HUDEP-2 (cell line): ENCODE results near the gene CABLES1.
"Not testable (repeated sequence)": the region's sequence is repeated elsewhere in the genome, so short reads cannot be mapped to it uniquely, and the experiment has no call there.

Experiments
- DNase-seq, 76 experiments: peaks; one replicate each; lab custom pipeline; 2025; ENCODE audit not compliant: unreplicated experiment in 76 of 76; lab: John Stamatoyannopoulos, UW

The CABLES1 gene

DNA sequence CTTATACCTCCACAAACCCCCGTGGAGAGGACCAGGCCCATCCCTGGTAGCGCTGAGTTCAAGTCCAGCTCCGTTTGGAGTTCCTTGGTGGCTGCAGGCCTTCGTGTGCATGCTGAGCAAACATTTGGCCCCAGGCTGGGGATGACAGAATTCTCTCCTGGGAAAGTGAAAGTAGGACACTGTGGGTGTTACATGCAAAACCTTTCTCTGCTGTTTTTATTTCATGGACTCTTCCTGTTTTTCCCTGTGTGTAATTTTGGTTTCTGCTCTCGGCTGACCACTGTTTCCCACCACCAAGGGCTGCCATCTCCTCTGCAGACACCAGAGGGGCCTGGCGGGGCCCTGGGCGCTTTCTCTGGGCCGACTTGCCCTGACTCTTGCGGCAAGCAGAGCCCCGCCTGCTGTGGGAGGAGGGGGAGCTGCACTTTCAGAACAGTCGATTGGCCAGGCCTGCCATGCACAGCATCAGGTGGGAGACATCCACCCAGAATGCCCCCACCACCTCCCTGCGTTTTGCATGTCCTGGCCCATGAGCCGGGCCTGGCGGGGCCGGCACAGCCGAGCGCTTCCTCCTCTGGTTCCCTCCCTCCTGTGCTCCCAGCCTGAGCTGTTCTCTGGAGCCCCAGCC is 102.4 kb downstream of the CABLES1 start:
- DNase-seq = no peak

DNA sequence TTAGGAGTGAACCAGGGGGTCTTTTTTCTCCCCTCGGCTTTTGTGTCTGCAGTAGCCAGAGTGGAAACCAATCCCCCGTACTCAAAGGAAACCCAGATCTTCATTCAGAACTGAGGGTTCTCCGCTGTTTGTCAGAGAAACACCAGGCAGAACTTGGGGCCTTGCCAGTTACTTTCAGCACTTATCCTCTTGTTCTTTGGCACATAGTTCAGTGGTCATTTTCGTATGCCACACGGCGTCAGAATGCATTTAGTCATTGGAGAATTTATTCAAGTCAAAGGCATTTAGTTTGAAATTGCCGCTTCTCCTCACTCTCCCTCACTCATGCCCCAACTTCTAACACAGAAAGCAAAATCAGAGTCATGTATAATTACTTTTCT is 102.9 kb downstream of the CABLES1 start:
- no peak for DNase-seq

DNA sequence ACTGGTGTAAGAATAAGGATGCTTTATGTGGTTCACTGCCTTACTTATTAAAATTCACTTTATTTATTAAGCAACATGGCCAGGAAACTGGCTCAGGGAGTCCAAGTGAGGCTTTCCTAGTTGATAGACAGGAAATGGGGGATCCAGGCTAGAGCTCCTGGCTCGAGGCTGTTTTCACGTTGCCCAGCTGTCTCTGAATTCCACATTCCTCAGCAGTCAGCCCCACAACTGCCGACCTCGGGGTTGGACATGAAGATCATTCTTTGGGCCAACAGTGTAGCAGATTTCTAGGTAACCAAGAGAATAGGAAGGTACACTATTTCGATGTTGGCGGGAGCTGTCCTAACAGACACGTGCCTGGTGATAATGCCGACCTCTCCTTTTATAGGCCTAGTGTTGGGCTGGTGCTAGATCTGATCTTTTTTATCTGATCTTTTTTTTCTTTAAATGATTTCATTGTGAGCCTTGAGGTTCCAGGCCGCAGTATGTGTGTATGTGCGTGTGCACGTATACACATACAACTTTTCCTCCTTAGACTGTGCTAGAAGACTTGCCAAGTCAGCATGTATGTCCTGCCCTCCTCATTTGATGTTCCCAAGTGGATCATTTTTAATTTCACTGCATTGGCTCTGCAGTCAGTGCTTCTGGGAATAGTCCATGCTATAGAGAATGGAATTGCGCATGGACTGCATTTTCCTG is 103.5 kb downstream of the CABLES1 start:
- DNase-seq = no peak

DNA sequence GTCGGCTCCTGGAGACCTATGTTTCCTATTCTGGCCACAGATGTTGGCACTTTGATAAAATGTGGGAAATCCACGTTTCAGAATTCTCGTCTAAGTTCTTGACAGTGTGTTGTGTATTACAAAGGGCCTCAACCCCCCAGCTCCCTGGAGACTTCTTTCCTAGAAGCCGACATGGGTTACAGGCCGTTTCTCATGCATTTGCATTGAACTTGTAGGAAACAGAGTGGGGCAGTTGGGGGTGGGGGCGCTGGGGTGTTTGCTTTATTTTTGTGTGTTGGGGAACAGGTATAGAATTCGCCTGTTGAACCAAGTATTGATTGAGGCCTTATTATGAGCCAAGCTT is 104.0 kb downstream of the CABLES1 start:
- DNase-seq = no peak

DNA sequence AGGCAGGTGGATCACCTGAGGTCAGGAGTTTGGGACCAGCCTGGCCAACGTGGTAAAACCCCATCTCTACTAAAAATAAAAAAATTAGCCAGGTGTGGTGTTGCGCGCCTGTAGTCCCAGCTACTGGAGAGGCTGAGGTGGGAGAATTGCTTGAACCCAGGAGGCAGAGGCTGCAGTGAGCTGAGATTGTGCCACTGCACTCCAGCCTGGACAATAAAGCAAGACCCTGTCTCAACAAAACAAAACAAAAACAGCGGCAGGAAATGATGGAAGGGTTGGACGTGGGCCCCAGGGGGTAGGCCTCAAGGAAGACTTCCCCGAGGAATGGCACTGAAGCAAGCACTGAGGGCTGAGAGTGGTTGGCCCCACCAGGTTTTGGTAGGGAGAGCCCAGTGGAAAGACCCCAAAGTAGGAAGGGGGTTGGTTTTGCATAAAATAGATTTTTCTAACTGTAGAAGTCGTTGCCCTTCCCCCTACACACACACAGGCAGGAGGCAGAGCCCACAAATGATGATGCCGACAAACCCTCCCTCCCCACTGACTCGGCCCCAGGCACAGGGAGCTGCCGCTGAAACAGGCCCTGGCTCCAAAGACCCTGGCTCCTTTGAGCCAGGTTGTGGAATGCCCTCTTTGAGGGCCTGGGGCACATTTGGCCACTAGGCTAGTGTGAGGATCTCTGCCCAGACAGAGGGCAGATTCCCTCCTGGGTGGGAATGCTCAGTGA is 104.8 kb downstream of the CABLES1 start:
- DNase-seq = no peak

DNA sequence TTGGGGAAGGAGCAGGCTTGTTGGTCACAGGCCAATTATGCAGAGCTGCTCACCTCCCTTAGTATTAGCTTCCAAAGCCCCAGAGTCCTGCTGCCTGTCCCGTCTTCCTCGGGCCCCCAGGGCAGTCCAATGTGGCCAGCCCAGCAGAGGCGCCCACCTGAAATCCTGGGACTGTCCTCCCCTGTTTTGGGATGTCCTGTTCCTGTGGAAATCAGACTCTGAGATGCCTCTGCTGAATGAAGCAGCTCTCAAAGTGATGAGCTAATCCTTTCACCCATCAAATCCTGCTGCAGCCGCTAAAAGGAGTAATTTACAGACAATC is 105.3 kb downstream of the CABLES1 start:
- DNase-seq = no peak

DNA sequence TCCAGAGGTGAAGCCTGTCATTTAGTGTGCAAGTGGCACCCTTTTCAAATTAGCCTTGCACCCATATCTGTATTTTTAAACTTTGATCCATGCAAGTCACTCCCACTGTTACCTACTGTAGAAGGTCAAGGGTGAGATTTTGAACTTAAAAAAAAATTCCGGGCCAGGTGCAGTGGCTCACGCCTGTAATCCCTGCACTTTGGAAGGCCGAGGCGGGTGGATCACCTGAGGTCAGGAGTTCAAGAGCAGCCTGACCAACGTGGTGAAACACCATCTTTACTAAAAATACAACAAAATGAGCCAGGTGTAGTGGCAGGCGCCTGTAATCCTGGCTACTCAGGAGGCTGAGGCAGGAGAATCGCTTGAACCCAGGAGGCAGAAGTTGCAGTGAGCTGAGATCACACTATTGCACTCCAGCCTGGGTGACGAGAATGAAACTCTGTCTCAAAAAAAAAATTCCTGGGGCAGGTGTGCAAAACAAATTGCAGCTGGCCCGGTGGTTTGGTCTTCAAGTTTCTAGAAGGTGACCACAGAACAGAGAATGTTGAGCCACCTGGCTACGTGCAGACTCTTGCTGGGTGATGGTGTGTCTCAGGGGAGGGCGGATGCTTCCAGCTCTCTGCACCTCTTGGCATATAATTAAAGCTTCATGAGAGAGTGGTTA is 106.7 kb downstream of the CABLES1 start:
- not testable (repeated sequence) for DNase-seq

DNA sequence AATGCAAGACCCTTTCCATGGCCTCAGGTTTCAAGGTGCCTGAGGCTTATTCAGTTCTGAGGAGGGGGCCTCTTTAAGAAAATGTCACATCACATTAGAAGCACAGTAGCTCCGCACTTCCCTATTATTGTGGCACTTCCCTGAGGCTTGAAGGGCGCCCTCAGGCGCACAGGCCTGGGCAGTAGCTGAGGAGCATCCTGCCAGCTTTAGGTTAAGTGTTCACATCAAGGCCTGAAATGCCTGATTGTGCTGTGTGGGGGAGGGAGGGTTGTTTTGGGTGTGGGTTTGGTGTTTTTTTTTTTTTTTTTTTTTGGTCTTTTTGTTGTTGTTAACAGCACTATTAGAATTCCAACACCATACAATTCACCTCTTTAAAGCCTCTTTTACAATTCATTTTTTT is 107.9 kb downstream of the CABLES1 start:
- no peak for DNase-seq

DNA sequence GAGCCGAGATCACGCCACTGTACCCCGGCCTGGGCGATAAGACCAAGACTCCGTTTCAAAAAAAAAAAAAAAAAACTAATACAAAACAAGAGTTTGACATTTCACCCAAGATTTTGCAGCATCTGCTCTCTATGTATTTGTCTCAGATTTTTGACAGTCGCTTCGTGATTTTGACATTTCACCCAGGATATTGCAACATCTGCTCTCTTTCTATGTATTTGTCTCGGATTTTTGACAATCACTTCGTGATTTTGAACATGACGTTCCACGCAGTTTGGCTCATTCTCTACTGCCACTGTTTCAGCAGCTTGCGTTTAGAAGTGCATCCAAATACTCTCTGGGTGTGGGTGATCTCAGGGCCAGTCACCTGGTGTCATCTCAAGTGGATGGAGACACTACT is 108.5 kb downstream of the CABLES1 start:
- DNase-seq = no peak

DNA sequence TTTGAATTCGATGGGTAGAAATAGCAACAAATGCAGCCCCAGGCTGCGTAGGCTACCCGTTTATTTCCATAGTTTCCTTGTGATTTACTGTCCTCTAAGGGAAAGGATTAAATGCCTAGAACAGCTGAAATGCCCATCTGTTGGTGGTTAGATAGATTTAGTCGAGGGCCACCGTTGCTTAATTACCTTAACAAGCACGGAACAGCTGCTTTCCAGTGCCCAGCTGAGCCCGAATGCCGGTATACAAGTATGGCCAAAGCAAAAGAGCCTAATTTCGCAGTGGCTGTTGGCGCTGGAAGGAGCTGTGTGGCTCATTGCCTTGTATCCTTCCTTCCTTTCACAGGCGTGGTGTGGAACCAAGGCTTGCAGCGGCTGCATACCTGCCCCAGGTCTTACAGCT is 109.1 kb downstream of the CABLES1 start:
- DNase-seq = no peak

DNA sequence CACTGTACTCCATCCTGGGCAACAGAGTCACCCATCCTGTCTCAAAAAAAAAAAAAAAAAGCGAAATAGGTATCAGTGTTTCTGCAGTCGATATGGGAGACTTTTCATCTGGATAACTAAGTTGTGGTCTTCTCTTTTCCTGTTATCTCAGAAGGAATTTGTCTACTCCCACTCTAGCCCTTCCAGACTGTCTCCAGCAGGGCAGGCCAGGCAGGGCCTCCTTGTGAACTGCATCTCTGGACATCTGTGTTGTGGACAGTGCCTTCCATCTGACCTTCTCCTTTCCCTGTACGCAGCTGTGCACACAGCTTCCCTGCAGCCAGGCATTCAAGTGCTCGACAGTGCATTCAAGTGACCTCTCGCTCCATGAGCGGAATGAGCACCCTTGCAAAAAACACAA is 110.2 kb downstream of the CABLES1 start:
- DNase-seq = no peak

DNA sequence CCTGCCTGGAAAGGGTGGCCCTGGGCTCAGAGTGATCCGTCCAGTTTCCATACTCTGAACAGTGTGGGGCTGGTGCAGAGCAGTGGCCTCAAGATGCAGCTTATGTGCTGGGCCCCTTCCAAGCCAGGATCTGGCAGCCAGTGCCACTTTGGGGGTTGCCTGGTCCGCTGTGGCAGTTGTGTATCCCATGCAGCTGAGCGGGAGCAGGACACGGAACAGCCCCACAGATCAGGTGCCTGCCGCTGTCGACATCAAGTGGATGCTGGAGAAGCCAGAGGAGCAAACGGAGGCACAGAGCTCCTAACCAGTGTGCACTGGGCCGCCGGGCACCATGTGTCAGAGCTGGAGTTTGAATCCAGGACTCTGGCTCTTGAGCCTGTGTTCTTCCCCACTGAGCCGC is 112.0 kb downstream of the CABLES1 start:
- no peak for DNase-seq

DNA sequence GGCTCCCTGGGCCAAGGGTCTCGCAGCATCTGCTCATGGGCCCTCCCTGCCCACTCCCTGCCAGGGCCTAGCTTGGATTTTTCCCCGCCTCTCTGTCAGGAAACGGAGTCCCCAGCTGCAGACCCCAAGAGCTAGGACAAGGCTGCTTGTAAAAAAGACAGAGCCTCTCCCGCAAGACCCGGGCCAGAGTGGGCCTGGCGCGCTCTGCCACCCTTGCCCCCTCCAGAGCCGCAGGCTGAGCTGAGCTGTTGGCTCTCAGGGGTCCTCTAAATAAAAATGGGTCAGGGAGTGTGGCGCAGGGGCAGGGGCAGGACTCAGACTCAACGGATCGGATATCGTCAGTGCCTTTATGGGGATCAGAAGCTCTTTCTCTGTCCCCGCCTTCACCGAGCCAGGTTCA is 112.6 kb downstream of the CABLES1 start:
- DNase-seq = no peak

DNA sequence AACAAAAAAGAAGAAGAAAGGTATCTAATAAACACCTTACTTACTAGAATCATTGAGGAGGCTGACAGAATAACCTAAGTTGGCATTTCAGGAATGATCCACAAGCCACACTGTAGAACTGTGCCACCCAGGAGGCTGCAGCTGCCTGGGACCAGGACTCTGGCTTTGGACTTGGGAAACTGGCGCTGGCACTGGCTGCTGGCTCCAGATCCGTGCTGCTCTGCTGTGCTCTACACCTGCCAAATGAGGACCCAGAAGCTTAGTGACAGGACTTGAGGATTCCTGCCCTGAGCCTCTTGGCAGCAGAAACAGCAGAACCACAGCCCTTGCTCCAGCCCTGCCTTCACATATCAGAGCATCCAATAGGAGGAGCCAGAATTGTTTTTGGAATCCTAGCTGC is 113.5 kb downstream of the CABLES1 start:
- DNase-seq = no peak

DNA sequence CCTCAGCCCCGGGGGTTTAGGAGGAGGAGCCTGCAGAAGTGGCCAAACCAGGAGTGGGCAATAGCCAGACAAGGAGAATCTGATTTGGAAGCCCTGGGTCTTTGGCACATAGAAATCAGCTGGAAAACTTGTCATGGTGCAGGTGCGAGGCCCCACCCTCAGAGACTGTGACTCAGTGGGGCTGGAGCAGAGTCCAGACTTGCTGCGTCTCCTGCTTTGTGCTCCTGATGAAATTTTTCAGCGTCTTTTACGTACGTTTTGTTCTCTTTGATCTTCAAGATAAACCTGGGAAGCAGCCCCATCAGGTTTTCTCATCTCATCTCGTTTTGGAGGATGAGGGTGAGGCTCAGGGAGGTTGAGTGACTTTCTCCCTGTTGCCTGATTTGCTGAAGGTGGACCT is 114.1 kb downstream of the CABLES1 start:
- no peak for DNase-seq

DNA sequence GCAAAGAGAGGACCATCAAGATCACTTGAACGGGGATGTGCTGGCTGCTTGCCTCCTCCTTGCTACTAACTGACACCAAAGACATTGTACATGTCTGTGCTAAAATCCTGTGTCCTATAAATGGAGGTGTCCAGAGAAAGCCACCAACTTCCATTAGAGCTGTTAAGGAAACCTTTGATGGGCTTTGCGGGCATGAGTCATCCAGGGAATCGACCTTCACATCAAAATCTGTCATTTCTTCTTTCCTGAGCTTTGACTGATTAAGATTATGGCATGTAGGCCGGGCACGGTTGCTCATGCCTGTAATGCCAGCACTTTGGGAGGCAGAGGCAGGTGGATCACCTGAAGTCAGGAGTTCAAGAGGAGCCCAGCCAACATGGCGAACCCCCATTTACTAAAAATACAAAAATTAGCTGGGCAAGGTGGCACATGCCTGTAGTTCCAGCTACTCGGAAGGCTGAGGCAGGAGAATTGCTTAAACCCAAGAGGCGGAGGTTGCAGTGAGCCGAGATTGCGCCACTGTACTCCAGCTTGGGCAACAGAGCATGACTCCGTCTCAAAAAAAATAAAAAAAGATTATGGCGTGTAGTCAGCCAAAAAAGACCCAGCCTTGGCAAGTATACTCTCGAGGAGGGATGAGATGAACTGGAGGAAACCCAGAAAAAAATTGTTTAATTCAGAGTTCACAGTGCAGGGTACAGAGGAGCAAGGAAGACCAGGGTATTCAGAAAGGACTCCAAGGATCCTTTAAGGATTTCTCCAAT is 115.8 kb downstream of the CABLES1 start:
- DNase-seq = no peak

DNA sequence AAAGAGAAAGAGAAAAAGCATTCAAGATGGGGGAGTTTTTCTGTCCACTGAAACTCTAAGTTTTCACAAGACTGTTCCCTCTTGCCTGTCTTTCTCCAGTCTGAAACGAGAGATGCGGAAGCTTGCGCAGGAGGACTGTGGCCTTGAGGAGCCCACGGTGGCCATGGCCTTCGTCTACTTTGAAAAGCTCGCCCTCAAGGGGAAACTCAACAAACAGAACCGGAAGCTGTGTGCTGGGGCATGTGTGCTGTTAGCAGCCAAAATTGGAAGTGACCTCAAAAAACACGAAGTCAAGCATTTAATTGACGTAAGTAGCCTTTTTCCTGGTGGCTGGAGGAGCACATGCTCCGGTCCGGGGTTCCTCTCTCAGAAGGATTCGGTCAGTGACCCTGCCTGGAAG is 118.3 kb downstream of the CABLES1 start:
- DNase-seq = no peak

DNA sequence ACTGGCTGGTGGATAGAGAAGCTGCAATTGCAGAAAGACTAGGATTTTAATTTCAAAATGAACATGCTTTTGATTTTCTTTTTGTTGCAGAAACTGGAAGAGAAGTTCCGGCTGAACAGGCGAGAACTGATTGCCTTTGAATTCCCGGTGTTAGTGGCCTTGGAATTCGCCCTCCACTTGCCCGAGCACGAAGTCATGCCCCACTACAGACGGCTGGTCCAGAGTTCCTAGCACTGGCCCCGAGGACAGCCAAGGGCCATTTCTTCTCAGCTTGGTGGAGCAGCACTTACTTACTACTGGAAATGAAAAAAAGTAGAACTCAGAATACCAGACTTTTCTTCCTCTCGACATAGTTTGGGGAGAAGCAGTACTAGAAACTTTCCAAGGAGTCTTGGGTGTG is 121.9 kb downstream of the CABLES1 start:
- no peak for DNase-seq

DNA sequence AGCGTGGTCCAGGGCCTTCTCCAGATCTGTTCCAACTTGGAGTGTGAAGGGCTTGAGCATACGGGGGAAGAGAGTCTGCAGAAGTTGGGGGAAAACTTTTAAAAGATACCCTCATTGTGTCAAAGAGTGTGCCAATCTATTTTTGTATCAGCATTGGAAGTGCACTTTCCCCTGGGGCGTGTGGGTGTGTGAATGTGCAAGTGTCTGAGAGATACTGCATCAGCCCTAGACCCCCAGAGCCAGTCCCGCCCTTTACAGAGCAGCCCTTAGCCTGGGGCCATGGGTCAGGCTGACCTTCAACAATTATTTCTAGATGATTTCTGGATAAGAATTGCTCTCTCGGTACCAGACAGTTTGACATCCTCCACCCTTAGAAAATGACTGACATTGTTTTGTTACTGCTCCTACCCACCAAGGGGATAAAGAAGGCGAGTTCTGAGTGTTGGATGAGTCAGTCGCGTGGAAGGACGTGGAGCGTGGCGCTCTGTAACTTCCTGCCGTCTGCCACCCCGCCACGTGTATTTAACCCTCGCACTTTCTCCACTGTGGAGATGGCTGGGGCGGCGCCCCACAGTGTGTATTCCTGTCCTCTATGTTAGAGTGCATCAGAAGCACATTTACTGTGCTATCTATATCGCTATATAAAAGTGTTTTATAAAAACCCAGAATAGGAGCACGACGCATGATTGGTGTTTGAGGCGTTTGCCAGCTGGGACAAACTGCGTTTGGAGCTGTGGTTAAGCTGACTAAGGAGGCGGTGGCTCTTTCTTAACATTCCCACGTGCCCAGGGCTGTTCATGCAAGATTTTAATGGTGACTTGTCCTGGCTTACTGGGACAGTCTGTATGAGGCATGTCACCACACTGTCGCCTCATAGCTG is 122.6 kb downstream of the CABLES1 start:
- DNase-seq = no peak
